NCI-H774 (cell line): ENCODE data around the gene GMDS.
"Not testable (repeated sequence)": the region's sequence is repeated elsewhere in the genome, so short reads cannot be mapped to it uniquely, and the experiment has no call there.

Experiments used
- DNase-seq: peaks from one replicate; lab custom pipeline; 2025; lab: John Stamatoyannopoulos, UW

GMDS gene

DNA sequence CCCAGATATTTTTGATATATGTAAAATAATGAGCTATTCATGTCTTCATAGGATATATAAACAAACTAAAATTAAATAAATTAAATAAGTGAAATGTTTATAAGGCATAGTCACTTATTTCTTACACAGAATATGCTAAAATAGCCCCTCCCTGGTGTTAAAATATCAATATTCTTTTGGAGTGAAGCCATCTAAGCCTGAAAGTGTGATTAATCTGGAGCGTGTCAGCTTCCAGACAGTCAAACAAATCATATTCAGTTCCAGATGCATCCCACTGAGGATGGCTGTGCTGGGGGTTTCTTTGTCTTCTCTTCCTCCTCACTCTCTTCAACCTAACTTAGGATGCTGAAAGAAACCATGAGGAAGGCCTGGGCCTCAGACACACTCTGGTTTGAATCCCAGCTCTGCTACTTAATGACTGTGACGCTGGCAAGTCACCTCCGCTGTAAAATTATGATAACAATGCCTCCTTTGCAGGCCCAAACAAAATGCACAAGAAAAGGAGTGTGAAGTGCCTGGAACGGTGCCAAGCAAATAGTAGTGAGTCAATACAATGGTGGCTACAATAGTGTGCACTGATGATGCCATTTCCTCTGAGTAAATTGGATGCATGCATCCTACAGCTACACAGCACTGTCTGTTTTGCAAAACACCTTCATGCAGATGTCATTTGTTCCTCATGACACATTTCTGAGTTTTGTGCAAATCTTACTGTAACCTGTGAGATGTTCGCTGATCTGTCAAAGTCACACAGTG, 474.3 kb downstream of the GMDS start:
- DNase-seq: peak; percentile 59

GRCh38 chr6:1770435-1770843, 475.0 kb downstream of the GMDS start:
- no peak for DNase-seq

GRCh38 chr6:1767481-1768246, 477.7 kb downstream of the GMDS start:
- DNase-seq: no peak

- no peak for DNase-seq
These were observed 478.8 kb downstream of the GMDS start for GRCh38 chr6:1766654-1767053.

DNA sequence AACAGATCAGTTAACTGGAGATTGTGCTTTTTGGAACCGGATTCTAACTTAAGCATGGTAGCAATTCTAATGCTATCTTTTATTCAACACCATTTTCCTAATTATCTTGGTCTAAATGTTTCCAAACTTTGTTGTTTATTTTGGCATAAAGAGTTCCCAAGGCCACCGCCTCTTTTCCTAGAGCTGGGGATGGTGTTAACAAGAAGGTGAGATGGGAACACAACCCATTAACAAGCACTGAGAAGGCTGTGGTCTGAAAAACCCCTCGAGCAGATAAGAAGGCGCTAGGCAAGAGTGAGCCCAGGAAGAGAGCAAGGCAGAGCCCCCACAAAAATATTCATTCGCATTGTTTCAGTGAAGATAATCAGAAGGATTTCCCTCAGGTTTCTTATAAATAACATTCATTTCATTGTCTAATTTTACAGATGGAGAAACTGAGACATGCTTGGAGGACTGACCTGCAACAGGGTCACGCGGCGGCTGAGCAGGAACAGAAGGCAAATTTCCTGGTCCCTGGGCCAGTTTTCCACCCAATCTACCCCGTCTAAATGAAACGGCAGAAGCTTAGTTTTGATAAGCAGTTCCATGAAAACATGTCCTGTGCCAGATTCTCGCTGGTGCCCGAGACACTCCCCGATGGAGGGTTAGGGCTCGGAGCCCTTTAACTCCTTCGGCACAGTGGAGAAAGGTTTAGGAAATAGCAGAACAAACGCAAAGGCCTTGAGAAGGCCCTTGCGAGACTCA, 480.1 kb downstream of the GMDS start:
- DNase-seq: no peak

GRCh38 chr6:1764397-1764987, 480.9 kb downstream of the GMDS start:
- DNase-seq: no peak

DNA sequence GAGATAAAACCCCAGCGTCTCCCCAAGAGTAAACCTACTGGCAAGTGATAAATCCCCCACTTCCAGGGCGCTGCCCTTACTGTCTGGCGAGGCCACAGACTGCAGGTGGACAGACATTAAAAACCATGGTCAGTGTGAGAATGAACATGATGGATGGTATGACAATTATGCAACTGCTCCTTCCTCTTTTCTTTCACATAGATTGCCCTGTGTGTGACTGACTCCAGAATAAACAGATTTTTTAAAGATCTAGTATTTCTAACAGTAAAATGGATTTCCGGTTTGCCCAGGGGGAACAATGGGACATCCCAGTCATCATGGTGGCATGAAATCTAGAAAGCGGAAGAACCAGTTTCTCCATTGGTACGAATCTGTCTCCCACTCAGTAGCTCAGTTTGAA, 482.0 kb downstream of the GMDS start:
- DNase-seq: no peak

- DNase-seq: no peak
These were observed 483.2 kb downstream of the GMDS start for GRCh38 chr6:1762203-1762602.

DNA sequence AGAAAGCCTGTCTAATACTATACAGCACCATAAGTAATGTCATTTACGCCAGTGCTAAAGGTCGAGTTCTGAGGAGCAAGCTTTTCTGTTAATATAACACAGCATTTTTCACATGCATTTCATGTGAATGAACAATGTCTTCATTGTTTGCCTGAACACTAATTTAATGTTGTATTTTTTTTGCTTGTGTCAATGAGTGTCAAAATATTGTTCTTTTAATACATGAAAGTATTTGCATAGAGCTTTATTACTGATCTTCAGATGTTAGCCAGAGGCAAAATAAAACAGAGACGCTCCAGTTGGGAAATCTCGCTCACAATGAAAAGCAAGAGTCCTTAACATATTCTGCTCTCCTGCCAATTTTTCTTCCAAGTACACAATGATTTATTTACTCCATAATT, 483.9 kb downstream of the GMDS start:
- DNase-seq: no peak

GRCh38 chr6:1760876-1761275, 484.5 kb downstream of the GMDS start:
- DNase-seq: no peak

DNA sequence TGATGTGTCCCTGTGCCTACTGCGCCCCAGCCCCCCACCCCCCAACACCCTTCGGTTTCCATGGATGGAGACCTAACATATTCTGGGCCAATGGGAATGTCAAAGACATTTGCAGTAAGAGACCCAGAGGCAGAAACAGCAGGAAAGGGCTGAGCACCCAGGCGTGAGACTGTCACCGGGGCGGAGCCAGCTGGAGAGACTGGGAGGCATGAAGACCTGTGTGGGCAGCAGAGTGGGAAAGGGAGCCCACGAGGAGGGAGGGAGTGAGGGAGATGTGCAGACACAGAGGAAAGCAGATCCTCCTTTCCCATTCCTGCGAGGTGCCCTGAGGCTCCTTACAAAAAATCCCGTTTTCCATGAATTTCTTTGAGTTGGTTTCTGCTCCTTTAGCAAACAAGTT, 485.5 kb downstream of the GMDS start:
- no peak for DNase-seq

GRCh38 chr6:1758076-1758679, 487.2 kb downstream of the GMDS start:
- no peak for DNase-seq

- peak; percentile 87 for DNase-seq
These were observed 488.3 kb downstream of the GMDS start for GRCh38 chr6:1757131-1757530.

DNA sequence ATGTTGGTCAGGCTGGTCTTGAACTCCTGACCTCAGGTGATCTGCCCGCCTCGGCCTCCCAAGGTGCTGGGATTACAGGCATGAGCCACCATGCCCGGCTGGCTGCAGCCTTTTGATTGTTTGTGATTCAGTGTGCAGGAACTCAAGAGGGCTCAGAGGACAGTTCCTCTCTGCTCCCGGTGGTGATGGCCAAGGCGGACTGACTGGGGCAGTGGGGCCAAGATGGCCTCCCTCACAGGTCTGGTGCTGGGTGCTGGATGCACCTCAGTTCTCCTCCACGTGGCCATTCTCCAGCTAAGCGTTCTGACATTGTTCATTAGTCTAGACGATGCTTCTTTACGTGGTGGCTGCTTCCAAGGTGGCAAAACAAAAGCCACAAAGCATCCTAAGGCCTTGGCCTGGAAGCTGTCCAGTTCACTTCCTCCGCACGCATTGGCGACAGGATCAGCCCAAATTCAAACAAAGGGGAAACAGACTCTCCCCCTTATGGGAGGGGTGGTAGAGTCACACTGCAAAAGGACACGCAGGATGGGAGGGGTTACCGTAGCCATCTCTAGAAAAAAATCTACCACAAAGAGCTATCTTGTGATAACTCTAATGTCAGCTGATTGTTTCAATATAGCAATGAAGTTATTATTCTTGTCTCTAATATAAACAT, 488.8 kb downstream of the GMDS start:
- no peak for DNase-seq

- DNase-seq: not testable (repeated sequence)
These were observed 494.3 kb downstream of the GMDS start for GRCh38 chr6:1751063-1751462.

GRCh38 chr6:1749041-1749440, 496.4 kb downstream of the GMDS start:
- DNase-seq: no peak

DNA sequence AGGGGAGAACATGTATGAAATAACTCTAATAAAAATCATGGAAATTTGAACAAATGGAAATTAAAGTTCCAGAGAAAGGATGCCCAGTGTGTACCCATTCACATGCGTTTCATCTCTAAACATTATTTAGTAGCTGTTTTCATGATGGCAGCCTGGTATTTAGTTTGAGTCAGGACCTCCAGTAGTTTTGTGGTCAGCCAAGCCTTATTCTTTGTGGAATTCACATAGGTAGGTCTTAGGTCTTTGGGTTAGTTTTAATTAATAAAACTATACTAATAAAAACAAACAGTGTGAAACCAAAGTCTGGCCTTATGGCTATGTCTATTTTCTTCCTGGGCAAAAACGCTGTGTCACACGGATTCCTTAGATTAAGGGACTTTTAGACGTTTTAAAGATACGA, 497.9 kb downstream of the GMDS start:
- DNase-seq: no peak

GRCh38 chr6:1747003-1747402, 498.4 kb downstream of the GMDS start:
- no peak for DNase-seq

DNA sequence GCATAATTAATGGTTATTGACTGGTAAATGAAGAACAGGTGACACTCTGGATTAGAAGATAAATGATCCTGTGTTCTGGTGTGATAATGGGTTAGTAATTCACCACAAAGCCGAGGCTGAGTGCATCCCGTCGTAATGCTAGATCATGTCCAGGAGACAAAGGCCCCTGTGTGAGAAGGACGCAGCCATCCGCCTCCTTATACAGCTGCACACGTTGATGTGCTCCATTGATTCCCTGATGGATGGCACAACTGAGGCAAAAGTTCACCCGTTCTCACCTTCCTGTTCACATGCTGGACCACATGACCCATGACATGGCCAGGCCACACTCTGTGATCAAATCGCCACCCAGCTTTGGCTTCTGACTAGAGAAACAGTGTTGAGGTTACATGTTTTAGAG, 499.6 kb downstream of the GMDS start:
- no peak for DNase-seq

DNA sequence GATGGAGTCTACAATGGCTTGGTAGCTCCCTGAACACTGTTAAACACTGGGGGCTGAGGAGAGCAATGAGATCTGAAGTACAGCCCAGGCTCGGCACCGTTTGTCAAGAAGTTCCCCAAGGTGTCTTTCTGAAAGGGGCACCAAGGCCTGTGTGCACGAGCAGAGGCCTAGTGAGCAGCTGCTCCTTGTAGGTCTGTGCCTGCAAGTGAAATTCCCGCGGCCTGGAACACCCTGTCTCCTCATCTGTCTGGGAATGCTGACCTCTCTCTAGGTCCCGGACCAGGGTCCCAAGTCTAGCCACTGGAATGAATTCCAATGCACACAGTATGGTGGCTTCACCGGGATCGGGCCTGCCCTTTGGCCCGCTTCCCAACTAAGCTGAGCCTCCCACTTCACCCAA, 500.9 kb downstream of the GMDS start:
- DNase-seq: no peak

DNA sequence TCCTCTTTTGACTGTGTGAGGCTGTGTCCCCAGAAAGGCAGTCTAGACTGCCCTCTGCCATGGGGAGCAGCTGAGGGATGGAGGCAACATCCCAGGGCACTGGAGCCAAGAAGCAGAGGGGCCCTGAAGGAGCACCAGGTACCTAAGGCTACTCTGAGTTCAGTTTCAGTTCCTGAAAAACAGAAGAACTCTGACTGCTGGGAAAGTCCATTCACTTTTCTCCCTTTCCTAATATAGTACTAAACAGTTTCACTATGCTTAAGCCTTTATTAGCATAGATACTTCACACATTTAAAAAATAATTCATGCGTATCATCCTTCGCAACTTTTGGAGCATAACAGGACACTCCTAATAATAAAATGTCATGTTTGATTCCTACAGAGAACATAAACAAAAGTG, 505.7 kb downstream of the GMDS start:
- no peak for DNase-seq

DNA sequence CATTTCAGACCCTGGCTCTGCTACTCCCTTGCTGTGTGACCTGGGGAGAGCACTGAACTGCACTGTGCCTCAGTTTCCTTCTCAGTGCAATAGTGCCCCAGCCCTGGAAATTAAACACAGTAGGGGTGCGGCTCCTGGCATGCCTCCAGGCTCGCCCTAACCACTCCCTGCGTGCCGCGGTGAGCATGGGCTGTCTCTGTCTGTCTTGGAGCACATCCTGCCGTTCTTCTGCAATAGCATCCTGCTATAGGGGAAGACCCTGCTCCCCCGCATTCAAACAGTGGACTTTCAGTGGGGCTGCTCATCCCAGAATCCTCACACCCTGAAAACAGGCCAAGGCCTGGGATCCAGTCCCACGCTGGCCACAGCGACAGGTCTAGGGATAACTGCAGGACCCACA, 506.2 kb downstream of the GMDS start:
- no peak for DNase-seq
